ENCODE measurements around the gene MGAT4A. TPM values are rescaled to one million over a fixed set of nuclear protein-coding genes. Genes with fewer than 3 reads are reported as not detected.
"Not testable (repeated sequence)": the region's sequence is repeated elsewhere in the genome, so short reads cannot be mapped to it uniquely, and the experiment has no call there.

The MGAT4A gene
- total RNA-seq, 1 experiment from 2014 or later, result not detected

DNA sequence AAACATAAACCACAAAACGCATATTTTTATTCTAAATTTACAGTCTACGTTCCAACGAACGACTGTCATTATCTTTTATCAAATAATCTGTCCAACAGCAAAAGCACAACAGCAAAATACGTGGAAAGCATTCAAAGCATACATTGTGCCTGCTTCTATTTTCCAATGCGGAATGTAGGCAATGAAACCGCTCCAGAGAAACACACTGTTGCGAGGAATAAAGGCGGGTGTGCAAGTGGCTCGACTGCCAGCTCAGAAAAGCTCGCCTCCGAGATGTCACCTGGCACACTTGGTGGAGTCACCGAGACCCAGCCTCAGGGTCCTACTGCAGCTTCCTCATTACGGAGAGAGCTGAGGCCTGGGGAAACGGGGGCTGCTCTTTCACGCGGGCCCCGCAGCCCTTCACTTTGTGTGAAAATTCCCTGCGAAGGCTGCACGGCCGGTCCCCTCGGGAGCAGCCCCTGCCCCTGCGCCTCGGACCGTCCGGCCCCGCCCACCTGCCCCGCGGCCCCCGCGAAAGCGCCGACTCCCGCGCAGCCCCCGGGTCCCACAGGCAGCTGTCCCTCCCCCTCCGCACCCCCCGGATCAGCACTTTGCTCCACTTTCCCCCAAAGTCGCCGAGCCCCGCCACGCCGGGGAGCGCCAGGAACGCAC is 752 bp downstream of the MGAT4A start:
- no peak for DNase-seq (ENCODE audit: low read depth)

DNA sequence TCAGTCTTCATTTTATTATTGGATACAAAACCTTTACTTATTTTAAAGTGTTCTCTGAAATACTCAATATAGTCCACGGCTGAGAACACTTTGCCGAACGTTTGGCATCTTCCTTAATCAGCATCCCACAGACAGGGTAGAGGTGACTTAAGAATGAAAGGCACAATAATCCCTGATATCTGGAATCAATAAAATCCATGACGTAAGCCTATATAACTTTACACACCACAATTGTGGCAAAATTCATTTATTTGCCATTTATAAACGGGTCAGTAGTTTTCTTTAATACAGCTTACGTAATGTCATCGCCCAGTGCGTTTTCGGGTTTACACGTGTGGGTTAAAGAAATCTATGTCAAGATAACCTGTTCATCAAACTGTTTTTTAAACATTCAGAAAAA is 1.3 kb downstream of the MGAT4A start:
- DNase-seq (ENCODE audit: low read depth), result no peak

DNA sequence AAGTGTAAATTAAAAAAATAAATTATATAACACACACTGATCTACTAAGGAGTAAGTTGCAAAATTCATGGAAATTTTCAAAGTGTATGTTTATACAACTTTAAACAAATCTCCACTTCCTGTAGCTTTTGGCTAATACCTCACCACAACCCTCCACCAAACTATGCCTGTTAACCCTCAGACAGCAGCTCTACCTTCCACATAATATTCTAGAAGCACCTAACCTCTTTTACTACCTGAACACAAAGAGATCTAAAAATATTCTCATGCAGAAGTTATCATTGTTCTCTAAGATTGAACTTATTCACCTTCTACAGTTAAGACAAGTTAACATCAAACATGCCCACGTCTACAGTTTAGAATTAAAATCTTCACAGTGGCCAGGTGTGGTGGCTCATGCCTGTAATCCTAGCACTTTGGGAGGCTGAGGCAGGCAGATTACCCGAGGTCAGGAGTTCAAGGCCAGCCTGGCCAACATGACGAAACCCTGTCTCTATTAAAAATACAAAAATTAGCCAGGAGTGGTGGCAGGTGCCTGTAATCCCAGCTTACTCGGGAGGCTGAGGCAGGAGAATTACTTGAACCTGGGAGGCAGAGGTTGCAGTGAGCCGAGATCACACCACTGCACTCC is 2.7 kb downstream of the MGAT4A start:
- DNase-seq (ENCODE audit: low read depth), result not testable (repeated sequence)

DNA sequence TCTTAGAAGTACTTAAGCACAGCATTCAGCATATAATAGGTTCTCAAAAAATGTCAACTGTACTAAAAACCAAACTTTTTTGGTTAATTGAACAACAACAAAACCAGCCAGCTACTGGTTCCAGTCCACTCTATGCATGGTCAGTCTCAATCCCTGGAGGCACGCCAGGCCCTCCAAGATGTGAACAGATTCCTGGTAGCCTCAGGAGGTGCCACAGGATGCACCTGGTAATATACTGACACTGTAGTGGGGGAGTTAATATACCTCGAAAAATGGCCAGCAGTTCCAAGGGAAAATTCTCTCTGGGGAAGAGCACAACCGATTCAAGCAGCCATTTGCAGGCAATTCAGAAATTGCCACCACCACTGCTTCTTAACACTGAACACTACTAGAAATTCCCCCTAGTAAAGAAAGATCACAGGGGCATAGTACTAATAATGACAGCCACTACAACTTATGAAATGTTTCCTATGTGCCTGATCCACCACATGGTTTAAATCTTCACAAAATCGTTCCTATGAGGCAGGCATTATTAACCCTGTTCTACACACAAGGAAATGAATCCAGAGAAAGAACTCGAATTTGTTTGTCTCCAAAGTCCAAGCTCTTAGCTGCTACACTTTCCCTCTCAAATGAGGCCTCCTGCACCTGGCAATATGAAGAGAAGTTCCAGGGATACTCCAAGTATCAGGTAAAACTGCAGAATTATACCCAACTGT is 3.4 kb downstream of the MGAT4A start:
- DNase-seq (ENCODE audit: low read depth), result no peak

DNA sequence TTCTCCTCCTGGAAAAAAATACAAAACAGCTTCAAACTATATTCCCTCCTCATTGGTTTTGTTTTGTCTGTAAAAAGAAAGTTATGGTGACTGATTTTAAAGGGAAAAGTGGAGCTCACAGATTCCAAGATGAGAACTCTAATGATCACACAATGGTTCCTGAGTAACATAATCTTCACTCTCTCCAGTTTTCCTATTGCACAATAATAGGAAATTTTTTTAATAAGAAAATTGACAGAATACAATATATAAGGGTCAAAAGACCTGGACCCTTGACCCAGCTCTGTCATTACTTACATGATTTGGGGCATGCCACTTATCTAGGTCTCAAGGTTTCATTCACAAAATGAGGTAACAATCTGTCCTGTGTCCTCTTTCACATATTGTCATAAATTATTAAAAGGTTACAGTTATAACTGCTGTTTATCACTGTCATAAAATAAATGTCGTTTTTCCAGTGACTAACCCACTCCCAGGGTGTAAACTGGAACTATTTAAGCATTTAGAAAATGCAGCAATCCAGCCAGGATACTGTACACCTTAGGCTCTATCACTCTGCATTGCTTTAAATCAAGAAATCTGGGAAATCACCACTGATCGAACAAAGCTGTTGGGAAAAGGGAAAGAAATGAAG is 4.1 kb downstream of the MGAT4A start:
- no peak for DNase-seq (ENCODE audit: low read depth)

DNA sequence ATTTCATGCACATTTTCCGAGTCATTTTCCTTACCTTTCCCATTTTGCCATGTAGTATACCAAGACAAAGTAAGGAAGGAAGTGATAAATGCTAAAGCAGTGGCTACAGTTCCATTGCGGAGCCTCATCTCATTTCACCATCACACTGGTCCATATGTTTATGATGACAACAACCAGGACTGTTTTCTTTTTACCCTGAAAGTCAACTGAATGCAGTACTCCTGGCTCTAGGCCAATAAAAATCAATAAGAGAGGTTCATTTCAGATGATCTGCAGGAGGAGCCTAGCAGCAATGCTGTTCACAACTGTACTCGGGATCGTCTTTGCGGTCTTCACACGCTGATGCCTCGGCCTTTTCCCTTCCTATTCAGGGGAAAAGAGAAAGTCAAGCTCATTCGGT is 4.7 kb downstream of the MGAT4A start:
- DNase-seq (ENCODE audit: low read depth), result no peak

DNA sequence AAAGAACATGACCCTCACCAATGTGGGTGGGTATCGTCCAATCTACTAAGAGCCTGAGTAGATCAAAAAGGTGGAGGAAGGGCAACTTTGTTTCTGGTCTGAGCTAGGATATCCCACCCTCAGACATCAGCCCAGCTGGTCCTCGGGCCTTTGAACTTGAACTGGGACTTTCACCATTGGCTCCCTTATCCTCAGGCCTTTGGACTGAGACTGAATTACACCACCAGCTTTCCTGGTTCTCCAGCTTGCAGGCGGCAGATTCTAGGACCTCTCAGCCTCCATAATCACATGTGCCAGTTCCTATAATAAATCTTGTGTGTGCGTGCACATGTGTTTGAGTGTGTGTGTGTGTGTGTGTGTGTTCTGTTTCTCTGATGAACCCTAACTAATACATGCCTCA is 10.6 kb downstream of the MGAT4A start:
- DNase-seq (ENCODE audit: low read depth), result no peak

DNA sequence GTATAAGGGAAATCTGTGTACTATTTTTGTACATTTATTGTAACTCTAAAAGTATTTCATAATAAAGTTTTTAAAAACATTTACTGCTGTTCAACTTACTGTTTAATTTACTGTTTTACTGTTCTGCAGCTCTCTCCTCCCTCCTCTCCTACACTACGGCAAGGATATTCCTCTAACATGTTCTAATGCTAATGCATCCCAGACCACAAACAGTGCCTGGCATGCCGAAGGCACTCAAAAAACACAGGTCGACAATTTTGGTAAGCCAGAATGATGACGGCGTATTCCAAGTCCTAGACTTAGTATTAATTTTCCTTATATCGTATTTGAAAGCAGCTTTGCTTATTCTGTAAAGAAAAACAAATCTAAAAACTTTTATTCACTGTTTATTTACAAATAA is 13.3 kb downstream of the MGAT4A start:
- no peak for DNase-seq (ENCODE audit: low read depth)

DNA sequence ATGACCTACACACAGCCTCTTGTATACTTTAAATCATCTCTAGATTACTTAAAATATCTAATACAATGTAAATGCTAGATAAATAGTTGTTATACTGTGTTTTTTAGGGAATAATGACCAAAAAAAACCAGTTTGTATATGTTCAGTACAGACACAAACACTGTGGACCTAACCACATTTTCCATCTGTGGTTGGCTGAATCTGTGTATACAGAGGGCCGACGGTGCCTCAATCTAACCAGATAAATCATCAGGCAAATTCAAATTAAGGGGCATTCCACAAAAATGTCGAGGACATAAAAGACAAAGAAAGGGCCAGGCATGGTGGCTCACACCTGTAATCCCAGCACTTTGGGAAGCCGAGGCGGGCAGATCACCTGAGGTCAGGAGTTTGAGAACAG is 14.1 kb downstream of the MGAT4A start:
- DNase-seq (ENCODE audit: low read depth), result no peak

DNA sequence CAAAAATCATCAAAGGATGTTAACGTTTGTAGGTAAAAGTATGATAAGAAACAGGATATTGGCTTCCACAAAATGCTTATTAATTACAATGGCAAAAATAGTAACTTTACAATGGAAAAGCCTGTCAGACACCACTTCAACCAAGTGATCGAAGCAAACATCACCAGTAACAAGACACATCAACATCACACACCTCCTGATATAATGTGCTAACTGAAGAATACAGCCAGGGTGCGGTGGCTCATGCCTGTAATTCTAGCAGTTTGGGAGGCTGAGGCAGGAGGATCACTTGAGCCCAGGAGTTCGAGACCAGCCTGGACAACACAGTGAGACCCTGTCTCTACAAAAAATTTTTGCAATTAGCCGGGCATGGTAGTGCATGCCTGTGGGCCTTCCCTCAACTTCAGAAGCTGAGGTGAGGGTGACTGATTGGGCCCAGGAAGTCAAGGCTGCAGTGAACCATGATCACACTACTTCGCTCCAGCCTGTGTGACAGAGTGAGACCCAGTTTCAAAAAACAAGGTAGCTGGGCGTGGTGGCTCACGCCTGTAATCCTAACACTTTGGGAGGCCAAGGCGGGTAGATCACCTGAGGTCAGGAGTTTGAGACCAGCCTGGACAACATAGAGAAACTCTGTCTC is 15.0 kb downstream of the MGAT4A start:
- DNase-seq (ENCODE audit: low read depth), result no peak

DNA sequence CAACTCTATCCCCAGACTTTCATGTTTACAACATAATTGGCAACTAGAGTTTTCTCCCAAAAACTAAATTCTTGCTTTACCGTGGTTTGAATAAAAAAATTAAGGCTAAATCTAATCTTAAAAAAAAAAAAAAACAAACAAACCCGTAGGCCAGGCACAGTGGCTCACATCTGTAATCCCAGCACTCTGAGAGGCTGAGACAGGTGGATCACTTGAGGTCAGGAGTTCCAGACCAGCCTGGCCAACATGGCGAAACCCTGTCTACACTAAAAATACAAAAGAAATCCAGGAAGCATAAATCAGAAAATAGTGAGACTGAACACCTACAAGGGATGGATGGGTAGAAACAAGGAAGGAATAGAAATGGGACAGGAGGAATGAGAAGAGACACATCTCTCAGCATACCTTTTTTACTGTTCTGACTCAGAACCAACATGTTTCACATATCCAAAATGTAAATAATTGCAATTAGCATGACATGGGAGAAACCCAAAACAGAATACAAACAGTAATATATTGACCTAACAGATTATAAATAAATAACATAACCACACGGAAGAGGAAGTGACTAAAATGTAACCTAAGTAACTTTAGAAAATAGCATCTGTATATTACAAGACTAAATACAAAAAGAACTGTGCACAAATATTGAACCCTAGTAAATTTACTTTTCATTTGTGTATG is 17.5 kb downstream of the MGAT4A start:
- DNase-seq (ENCODE audit: low read depth), result no peak

DNA sequence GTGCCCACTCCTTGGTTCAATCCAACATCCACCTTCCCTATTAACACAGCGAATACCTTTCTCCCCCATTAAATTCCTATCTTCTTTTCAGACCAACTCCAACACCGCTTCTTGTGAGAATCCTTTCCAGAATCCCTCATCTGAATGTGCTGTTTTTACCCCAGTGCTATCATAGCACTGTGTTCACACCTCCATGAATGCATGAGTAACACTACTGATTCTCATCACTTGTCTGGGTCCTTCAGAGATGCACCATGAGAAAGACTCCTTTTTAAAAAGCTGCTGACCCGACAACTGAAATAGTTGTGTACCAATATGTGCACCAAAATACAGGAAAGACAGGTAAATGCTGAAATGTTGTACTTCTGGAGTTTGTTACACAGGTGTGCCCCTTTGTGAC is 18.8 kb downstream of the MGAT4A start:
- no peak for DNase-seq (ENCODE audit: low read depth)

DNA sequence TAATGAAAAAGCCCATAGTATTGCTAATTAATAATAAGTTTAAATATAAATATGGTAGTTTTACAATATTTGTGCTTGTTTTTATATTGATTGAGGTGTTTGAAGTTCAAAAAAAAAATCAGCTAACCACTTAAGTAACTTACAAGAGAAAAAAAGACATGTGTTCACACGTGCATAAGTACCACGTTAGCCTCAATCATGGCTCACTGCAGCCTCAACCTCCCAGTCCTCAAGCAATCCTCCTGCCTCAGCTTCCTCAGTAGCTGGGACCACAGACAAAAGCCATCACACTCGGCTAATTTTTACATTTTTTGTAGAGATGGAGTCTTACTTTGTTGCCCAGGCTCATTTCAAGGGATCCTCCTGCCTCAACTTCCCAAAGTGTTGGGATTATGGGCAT is 19.4 kb downstream of the MGAT4A start:
- no peak for DNase-seq (ENCODE audit: low read depth)

DNA sequence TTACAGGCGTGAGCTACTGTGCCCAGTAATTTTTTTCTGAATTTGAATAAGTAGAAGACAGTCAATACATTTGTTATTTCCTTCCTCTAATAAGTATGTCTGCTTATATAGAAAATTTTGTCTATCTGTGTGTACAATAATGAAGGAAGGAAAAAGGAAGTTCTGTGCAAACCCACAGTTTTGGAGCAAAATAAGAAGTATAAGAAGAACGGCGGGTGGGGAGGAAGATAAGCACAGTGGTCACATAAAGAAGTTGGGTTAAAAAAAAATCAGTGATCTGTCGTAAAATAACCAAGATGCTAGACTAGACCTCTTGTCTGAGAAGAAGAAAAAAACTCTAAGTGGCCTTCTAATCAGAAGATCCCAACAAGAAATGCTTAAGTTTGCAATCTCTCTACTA is 20.2 kb downstream of the MGAT4A start:
- DNase-seq (ENCODE audit: low read depth), result no peak

DNA sequence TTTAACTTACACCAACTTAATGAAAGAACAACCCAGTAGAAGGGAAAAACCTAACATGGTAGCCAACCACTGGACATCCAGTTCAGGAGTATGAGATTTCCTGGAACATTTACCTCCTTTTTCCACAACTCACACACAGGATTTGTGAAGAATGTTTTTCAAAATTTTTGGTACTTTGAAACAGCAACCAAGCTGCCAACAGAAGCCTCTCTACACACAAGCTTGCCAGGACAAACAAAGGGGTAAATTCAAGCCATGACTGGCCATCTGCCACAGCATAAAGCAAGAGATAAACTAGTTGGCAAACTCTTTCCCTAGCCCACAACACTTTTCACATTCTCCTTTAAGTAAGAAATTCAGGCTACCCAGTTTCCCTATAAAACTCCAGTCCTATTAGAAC is 21.4 kb downstream of the MGAT4A start:
- no peak for DNase-seq (ENCODE audit: low read depth)

DNA sequence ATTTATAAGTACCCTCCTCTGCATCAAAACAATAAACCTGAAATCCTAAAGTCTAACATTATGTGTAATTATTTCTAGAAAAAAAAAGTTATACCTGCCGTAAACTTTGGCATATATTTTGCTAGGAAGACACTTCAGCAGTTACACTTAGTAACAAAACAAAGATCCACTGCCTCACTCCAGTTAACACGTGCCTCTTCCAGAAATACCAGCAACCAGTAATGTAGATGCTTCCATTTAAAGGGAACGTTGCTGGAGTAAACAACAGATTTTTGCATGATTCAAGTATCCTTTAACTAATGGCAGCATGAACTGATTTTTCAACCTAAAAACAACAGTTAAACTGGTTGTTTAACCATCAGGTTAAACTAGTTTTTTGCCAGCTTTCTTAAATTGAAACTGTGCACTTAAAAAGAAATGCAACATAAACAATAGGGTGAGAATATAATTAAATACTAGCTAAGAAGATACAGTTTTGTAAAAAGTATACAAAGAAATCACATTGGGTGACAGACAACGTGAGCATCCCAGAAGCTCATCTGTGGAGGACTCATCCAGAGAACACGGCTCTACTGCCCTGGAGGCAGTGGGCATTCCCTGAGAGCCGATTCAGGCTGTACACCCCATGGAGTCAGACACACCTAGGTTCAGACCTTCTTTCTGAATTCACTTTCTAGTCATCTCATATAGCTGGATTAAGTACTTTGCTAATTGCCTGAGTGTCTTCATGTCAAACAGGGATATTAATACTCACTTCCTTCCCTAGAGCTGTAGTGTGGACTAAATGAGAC is 22.3 kb downstream of the MGAT4A start:
- no peak for DNase-seq (ENCODE audit: low read depth)

DNA sequence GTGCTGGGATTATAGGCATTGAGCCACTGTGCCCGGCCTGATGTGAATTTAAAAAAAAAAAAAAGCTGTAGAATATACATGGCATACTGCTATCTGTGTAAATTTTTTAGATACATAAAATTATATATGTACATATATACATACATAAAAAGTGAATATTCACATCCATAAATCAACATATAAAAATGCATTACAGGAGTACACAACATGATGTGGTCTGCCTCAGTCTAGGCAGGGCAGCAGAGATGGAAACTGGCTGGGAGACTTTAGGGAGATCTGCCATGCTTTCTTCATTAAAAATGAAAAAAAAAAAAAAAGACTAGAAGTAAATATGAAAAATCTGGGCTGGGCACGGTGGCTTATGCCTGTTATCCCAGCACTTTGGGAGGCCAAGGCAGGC is 24.3 kb downstream of the MGAT4A start:
- DNase-seq (ENCODE audit: low read depth), result no peak

DNA sequence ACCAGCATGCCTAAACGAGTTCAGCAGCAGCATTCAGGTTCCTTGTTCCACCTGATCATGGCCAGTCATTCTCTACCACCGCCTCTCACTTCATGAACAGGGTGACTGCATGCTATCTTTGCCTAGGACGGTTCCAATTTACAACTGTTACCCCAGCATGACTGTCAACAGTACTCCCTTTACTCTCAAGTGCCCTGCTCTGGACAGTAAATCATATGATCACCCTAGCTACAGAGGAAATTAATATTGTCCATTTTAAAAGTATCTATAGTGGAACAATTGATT is 25.7 kb downstream of the MGAT4A start:
- DNase-seq (ENCODE audit: low read depth), result no peak

DNA sequence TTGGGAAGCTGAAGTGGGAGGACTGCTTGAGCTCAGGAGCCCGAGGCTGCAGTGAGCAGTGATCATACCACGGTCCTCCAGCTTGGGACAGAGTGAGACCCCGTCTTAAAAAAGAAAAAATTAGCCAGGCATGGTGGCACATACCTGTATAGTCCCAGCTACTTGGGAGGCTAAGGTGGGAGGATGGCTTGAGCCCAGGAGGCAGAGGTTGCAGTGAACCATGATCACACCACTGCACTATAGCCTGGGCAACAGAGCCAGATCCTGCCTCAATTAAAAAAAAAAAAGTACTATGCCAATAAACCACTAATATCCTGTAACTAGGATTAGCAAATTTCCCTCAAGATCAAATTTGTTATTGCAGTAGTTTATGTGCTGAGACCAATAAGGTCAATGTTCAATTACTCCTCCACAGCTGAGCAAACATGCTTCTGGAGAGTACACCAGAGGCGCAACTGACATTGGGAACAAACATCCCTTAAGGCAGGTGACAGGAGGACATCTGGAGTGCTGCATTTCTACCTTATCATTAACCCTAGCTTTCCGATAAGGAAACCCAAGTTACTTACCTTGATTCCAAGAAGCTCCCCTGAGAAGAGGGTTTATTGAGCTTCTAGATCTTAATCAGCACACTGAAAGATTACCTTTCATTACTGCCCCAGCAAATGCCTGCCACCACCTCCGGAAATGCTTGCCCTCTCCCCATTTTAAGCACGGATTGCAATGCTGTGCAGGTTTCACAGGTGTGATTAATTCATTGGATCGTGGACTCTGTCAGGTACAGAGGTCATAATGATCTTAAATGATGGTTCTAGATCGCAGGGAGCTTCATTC is 26.2 kb downstream of the MGAT4A start:
- DNase-seq (ENCODE audit: low read depth), result no peak

DNA sequence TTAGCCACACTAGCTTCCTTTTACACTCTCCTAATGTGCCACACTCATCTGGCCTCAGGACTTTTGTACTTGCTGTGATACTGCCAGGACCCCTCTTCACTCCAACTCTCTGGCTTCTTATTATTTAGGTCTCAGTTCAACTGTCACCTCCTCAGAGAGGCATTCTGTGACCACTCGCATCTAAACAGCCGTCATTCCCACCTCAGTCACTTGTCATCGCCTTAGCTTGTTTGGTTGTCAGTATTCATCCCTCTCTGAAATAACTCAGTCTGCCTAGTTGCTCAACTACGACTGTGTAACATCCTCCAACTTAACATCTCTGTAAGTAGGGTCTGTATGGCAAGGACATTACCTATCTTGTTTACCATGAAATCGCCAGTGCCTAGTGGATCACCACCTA is 27.2 kb downstream of the MGAT4A start:
- no peak for DNase-seq (ENCODE audit: low read depth)

Measured in M059J (cell line).